H1 (cell line): ENCODE measurements around the gene ACTL8.

Experiments used
- CBX5 ChIP-seq: fragments of 300-800, 300-1000 bp; sonication (generic); IDR thresholded peaks from 2 replicates; pipeline ENCODE4 v1.7.1; 2016; ENCODE audit warnings: antibody characterized with exemption, low read length, low read depth
- CTCF ChIP-seq, 3 experiments: IDR thresholded peaks; 1 replicate in 2 of 3; 2 replicates in 1 of 3; pipeline versions ENCODE4 v1.5.1 to v1.6.1; 2011; ENCODE audit warnings: low read length in 3 of 3, mild to moderate bottlenecking in 3 of 3, inconsistent platforms in 2 of 3, low read depth in 1 of 3, moderate library complexity in 1 of 3; ENCODE audit not compliant: insufficient read depth in 1 of 3; ENCODE audit errors: control extremely low read depth in 1 of 3
- EGR1 ChIP-seq: IDR thresholded peaks from 2 replicates; pipeline ENCODE4 v1.6.1; 2011; ENCODE audit warnings: low read depth, low read length, borderline replicate concordance
- EZH2 ChIP-seq: fragments of 200-600 bp; sonication (generic); IDR thresholded peaks from 2 replicates; pipeline ENCODE4 v1.7.1; 2012; ENCODE audit warnings: low read depth, mild to moderate bottlenecking, moderate library complexity, low read length, inconsistent platforms; ENCODE audit not compliant: severe bottlenecking
- POLR2A ChIP-seq, 2 experiments: IDR thresholded peaks; 1 replicate in 1 of 2; 2 replicates in 1 of 2; pipeline ENCODE4 v1.6.1; 2011; ENCODE audit warnings: low read depth in 2 of 2, low read length in 2 of 2, mild to moderate bottlenecking in 2 of 2; ENCODE audit errors: control extremely low read depth in 1 of 2
- POLR2AphosphoS5 ChIP-seq: IDR thresholded peaks from 2 replicates; pipeline ENCODE4 v1.6.1; 2011; ENCODE audit warnings: low read depth, low read length
- TAF1 ChIP-seq: IDR thresholded peaks from 2 replicates; pipeline ENCODE4 v1.6.1; 2011; ENCODE audit warnings: mild to moderate bottlenecking, low read depth, low read length
- TAF7 ChIP-seq: optimal IDR thresholded peaks from 2 replicates; pipeline ENCODE3; 2011; ENCODE audit warnings: low read depth, mild to moderate bottlenecking, inconsistent platforms, low read length, moderate library complexity, borderline replicate concordance
- TF ChIP-seq, protein P1 (sequence below): IDR thresholded peaks from 2 replicates; pipeline ENCODE4 v1.6.1; 2012; ENCODE audit warnings: inconsistent platforms

- TF ChIP-seq EZH2 (no peak), CTCF (IDR thresholded peaks at IDR 0.05; ENCODE audit: control extremely low read depth in 1 of 3, insufficient read depth in 1 of 3, low read depth in 1 of 3, low read length in 3 of 3) (no peak), POLR2A (IDR thresholded peaks at IDR 0.05; ENCODE audit: control extremely low read depth in 1 of 2, low read depth in 2 of 2, low read length in 2 of 2) (no peak), EGR1 (no peak), TAF1 (no peak), POLR2AphosphoS5 (no peak), CBX5 (no peak), TAF7 (no peak)
- TF ChIP-seq, protein P1, sequence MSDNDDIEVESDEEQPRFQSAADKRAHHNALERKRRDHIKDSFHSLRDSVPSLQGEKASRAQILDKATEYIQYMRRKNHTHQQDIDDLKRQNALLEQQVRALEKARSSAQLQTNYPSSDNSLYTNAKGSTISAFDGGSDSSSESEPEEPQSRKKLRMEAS: no peak
Observed at GRCh38 chr1:17798011-17798410, 42.9 kb downstream of the ACTL8 start.
